A549 (cell line): Measurements from ENCODE around the gene CLIP2.

Experiments used
- EP300 ChIP-seq, 2 experiments: fragments of >200 bp; sonication (Bioruptor Twin); formaldehyde crosslinking; IDR thresholded peaks; 2 replicates in 1 of 2; 3 replicates in 1 of 2; pipeline ENCODE4 v1.6.1; 2016 to 2017
- KDM5A ChIP-seq: fragments of 200-600 bp; sonication (generic); IDR thresholded peaks from 2 replicates; pipeline ENCODE4 v1.6.1; 2016; ENCODE audit warnings: antibody characterized with exemption, mild to moderate bottlenecking
- MAZ ChIP-seq: fragments of 150-350 bp; IDR thresholded peaks from 2 replicates; pipeline ENCODE4 v1.6.1; 2014; ENCODE audit warnings: antibody characterized with exemption, low read depth, low read length, borderline replicate concordance
- NR3C1 ChIP-seq: fragments of >200 bp; sonication (Bioruptor Twin); formaldehyde crosslinking; IDR thresholded peaks from 3 replicates; pipeline ENCODE4 v1.6.1; 2017
- POLR2A ChIP-seq: IDR thresholded peaks from 2 replicates; pipeline ENCODE4 v1.6.1; 2012; ENCODE audit warnings: mild to moderate bottlenecking, low read length
- SREBF2 ChIP-seq: fragments of 450-650 bp; IDR thresholded peaks from 2 replicates; pipeline ENCODE4 v1.6.1; 2014; ENCODE audit warnings: mild to moderate bottlenecking, moderate library complexity
- ZFP36 ChIP-seq: fragments of 450-650 bp; IDR thresholded peaks from 2 replicates; pipeline ENCODE4 v1.6.1; 2014; ENCODE audit warnings: borderline replicate concordance; ENCODE audit not compliant: partially characterized antibody
- ZNF302 ChIP-seq: fragments of 250-450 bp; sonication (Bioruptor Pico); IDR thresholded peaks from 2 replicates; pipeline ENCODE4 v1.9.0; 2021; ENCODE audit warnings: inconsistent platforms, mild to moderate bottlenecking, moderate library complexity
- TF ChIP-seq, protein P1 (sequence below): fragments of >200 bp; sonication (Bioruptor Twin); formaldehyde crosslinking; IDR thresholded peaks from 3 replicates; pipeline ENCODE4 v1.5.1; 2016
- TF ChIP-seq, protein P2 (sequence below): fragments of 450-650 bp; IDR thresholded peaks from 2 replicates; pipeline ENCODE4 v1.6.1; 2014; ENCODE audit warnings: antibody characterized with exemption
- TF ChIP-seq, protein P3 (sequence below): IDR thresholded peaks from 2 replicates; pipeline ENCODE4 v1.6.1; 2012
- TF ChIP-seq, protein P4 (sequence below): IDR thresholded peaks from 2 replicates; pipeline ENCODE4 v1.6.1; 2012

DNA sequence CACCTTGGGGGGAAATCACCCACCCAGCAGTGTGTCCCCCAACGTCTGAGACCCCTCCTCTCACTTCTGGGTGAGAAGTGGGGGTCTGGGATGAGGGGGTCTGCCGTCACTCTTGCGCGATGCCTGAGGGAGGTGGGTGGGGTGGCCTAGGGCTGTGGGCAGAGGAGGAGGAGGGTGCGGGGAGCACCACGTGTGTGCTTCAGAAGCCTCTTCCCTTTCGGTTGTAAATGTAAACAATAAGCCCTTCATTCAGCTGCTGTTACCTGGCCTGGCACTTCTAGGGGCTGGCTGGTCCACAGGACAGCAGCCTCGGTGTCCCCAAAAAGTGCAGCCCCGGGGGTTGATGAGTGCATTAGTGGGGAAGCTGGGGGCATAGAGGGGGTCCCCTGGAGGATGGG, 1.3 kb downstream of the CLIP2 start:
- TF ChIP-seq EP300 (IDR thresholded peaks at IDR 0.05), result no peak
- no peak for TF ChIP-seq NR3C1
- TF ChIP-seq, protein P1, sequence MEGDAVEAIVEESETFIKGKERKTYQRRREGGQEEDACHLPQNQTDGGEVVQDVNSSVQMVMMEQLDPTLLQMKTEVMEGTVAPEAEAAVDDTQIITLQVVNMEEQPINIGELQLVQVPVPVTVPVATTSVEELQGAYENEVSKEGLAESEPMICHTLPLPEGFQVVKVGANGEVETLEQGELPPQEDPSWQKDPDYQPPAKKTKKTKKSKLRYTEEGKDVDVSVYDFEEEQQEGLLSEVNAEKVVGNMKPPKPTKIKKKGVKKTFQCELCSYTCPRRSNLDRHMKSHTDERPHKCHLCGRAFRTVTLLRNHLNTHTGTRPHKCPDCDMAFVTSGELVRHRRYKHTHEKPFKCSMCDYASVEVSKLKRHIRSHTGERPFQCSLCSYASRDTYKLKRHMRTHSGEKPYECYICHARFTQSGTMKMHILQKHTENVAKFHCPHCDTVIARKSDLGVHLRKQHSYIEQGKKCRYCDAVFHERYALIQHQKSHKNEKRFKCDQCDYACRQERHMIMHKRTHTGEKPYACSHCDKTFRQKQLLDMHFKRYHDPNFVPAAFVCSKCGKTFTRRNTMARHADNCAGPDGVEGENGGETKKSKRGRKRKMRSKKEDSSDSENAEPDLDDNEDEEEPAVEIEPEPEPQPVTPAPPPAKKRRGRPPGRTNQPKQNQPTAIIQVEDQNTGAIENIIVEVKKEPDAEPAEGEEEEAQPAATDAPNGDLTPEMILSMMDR, result no peak
- TF ChIP-seq, protein P2, sequence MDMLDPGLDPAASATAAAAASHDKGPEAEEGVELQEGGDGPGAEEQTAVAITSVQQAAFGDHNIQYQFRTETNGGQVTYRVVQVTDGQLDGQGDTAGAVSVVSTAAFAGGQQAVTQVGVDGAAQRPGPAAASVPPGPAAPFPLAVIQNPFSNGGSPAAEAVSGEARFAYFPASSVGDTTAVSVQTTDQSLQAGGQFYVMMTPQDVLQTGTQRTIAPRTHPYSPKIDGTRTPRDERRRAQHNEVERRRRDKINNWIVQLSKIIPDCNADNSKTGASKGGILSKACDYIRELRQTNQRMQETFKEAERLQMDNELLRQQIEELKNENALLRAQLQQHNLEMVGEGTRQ, result no peak
- no peak for TF ChIP-seq ZNF302 (CRISPR knock-in tag)
- no peak for TF ChIP-seq ZFP36
- no peak for TF ChIP-seq KDM5A
- TF ChIP-seq POLR2A, result no peak
- TF ChIP-seq, protein P3, sequence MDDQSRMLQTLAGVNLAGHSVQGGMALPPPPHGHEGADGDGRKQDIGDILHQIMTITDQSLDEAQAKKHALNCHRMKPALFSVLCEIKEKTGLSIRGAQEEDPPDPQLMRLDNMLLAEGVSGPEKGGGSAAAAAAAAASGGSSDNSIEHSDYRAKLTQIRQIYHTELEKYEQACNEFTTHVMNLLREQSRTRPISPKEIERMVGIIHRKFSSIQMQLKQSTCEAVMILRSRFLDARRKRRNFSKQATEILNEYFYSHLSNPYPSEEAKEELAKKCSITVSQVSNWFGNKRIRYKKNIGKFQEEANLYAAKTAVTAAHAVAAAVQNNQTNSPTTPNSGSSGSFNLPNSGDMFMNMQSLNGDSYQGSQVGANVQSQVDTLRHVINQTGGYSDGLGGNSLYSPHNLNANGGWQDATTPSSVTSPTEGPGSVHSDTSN, result no peak
- TF ChIP-seq, protein P4, sequence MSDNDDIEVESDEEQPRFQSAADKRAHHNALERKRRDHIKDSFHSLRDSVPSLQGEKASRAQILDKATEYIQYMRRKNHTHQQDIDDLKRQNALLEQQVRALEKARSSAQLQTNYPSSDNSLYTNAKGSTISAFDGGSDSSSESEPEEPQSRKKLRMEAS, result no peak
- no peak for TF ChIP-seq SREBF2
- TF ChIP-seq MAZ, result no peak
